ENCODE measurements around the gene ADAMTS2.

GRCh38 chr5:179342577-179342976 is 2.7 kb downstream of the ADAMTS2 start:
- no peak for TF ChIP-seq EZH2 (IDR thresholded peaks at IDR 0.05)
- peak; percentile 32 for TF ChIP-seq CTCF (IDR thresholded peaks at IDR 0.05)

Data from neural progenitor cell (in vitro differentiated cells).